Choroid plexus epithelial cell (primary cell): Measurements from ENCODE around the gene ERO1B.
A peak's percentile ranks its signal among the peaks of the same experiment; 100 is the strongest.

Experiments used
- DNase-seq: peaks from one replicate; pipeline ENCODE4 v3.0.0-alpha.2; 2010; ENCODE audit warnings: low read depth
- H3K4me3 ChIP-seq: 2 replicates; pipeline ENCODE4 v1.5.1; 2011; ENCODE audit warnings: low read depth, mild to moderate bottlenecking, control low read depth, low read length, moderate library complexity
- TF ChIP-seq, protein P1 (sequence below): conservative IDR thresholded peaks from 2 replicates; pipeline ENCODE4 v1.5.1; 2011; ENCODE audit warnings: low read depth, mild to moderate bottlenecking, control low read depth, inconsistent platforms, low read length, moderate library complexity

Gene ERO1B

DNA sequence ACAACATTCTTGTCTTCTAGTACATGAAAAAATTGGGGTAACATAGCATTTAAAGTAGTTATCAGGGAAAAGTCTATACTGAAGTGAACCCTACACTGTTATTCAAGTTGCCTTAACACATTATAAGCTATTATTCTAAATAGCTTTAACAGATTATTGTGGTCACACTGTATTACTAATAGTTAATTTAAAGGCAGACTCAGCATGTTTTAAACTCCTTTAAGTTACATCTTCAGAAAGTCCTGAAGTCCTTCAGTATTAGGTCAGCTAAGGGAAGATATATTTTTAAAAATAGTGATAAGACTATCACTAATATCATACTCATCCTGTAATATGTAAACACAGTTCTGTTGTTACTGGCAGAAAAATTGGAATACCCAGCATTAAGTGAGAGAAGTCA is 72.0 kb downstream of the ERO1B start:
- DNase-seq, result no peak
- H3K4me3 ChIP-seq, result no peak overlapping the region
- TF ChIP-seq, protein P1, sequence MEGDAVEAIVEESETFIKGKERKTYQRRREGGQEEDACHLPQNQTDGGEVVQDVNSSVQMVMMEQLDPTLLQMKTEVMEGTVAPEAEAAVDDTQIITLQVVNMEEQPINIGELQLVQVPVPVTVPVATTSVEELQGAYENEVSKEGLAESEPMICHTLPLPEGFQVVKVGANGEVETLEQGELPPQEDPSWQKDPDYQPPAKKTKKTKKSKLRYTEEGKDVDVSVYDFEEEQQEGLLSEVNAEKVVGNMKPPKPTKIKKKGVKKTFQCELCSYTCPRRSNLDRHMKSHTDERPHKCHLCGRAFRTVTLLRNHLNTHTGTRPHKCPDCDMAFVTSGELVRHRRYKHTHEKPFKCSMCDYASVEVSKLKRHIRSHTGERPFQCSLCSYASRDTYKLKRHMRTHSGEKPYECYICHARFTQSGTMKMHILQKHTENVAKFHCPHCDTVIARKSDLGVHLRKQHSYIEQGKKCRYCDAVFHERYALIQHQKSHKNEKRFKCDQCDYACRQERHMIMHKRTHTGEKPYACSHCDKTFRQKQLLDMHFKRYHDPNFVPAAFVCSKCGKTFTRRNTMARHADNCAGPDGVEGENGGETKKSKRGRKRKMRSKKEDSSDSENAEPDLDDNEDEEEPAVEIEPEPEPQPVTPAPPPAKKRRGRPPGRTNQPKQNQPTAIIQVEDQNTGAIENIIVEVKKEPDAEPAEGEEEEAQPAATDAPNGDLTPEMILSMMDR, result no peak

DNA sequence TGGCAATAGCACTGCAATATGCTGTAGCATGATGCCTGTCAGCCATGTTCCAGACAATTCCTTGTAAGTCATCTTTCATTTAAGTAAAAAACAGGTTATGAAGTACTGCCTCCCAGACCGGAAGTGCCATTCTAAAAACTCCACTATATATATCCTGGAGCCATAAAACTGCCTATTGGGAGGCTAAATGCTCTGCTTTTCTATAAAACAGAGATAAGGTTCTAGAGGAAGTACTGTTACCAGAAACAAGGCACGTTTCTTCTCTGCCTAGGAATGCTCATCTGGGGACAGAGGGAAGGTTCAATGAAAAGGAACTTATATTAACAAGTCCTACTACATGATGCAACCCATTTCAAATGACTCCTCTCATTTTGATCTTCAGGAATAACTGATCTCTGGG is 72.6 kb downstream of the ERO1B start:
- no peak overlapping the region for H3K4me3 ChIP-seq
- DNase-seq, result no peak
- TF ChIP-seq, protein P1, result no peak

DNA sequence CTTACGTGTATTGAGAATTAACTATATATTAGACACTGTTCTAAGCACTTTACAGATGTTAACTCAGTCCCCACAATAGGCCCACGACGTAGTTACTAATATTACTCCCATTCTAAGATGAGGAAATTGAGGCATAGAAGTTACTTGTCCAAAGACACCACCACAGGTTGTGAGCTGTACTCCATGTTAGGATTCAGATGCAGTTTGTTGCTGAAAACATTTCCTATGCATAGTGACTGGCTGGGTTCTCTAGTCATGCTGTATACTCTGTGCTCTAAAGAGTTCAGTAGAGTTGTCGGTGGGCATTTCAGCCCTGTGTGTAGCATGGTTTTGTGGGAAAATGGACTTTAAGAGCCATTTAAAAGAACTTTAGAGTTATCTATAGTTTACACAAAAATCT is 74.2 kb downstream of the ERO1B start:
- TF ChIP-seq, protein P1, result no peak
- DNase-seq, result no peak
- H3K4me3 ChIP-seq, result no peak overlapping the region

DNA sequence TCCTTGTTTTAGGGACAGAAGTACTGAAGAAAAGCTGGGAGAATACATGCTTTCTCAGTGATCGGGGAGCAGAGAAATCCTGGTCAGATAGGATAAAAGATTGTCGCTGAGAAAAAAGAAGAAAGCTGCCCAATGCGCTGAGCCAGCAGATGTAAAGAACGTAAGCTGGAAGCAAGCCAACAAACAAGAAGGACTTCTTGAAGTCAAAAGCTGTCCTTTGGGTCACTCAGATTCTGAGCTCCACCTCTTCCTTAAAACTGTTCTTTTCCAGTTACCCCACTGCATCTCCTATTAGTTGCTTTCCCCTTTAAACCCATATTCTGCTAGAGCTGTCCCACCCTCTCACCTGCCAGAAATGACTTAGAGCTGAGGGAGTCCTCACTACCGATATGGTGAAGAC is 74.6 kb downstream of the ERO1B start:
- H3K4me3 ChIP-seq, result no peak overlapping the region
- TF ChIP-seq, protein P1, result no peak
- peak; percentile 17 for DNase-seq

DNA sequence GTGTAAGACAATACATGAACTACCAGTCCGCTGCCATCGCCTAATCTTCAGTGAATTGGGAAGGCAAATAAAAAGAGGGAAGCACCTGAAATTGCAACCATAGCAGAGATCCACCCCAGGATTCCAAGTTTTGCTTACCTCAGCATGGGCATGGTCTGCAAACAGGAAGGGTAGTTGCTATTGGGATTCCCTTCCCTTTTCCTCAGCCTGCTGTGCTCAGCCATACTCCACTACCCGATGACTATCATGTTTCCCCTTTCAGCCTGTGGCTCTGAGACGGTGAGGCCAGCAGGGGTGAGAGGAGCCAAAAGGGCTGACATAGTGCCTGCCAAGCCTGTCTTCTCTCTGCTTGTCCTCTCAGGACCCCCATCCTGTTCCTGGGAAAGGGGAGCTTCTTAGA is 75.2 kb downstream of the ERO1B start:
- H3K4me3 ChIP-seq, result no peak overlapping the region
- no peak for DNase-seq

DNA sequence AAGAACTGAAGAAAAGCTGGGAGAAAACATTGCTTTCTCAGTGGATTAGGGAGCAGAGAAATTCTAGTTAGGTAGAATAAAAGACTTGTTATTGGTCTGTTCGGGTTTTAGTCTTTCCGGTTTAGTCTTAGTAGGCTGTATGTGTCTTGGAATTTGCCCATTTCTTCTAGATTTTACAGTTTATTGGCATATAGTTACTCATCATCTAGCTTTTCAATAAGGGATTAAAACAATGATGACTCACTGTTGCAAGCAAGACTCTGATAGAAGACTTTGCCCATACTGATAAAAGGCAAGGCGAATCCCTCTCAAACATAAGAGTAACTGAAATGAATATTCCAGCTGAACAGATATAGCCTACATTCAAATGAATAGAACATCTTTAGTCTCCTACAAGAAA is 77.1 kb downstream of the ERO1B start:
- DNase-seq, result no peak
- TF ChIP-seq, protein P1, result no peak
- no peak overlapping the region for H3K4me3 ChIP-seq

More for the DNA sequence above, 75.2 kb downstream of the ERO1B start:
- TF ChIP-seq, protein P1, result no peak

DNA sequence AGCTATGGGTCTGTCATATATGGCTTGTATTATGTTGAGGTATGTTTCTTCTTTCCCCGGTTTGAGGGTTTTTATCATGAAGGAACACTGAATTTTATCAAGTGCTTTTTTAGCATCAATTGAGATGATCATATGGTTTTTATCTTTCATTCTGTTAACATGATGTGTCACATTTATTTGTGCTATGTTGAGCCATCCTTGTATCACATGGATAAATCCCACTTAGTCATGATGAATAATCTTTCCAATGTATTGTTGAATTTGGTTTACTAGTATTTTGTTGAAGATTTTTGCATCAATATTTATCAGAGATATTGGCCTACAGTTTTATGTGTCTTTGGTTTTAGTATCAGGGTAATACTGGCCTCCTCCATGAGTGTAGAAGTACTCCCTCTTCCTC is 77.7 kb downstream of the ERO1B start:
- H3K4me3 ChIP-seq, result no peak overlapping the region
- TF ChIP-seq, protein P1, result no peak
- DNase-seq, result no peak
